OCI-LY1 (cell line): ENCODE results near the gene SAMD8.

Experiments
- EZH2 ChIP-seq: fragments of 200-600 bp; sonication (generic), shearing (Covaris generic); IDR thresholded peaks from 2 replicates; pipeline ENCODE4 v1.8.0; 2017; ENCODE audit warnings: borderline replicate concordance, mixed run types, mild to moderate bottlenecking, antibody characterized with exemption, low read length, moderate library complexity, mixed read lengths
- TF ChIP-seq, protein P1 (sequence below): fragments of 200-600 bp; sonication (generic), shearing (Covaris generic); IDR thresholded peaks from 2 replicates; pipeline ENCODE4 v1.5.1; 2017; ENCODE audit warnings: mild to moderate bottlenecking, antibody characterized with exemption, low read length, moderate library complexity, mixed read lengths

GRCh38 chr10:75203724-75204123 lies 92.3 kb downstream of the SAMD8 start:
- TF ChIP-seq, protein P1, sequence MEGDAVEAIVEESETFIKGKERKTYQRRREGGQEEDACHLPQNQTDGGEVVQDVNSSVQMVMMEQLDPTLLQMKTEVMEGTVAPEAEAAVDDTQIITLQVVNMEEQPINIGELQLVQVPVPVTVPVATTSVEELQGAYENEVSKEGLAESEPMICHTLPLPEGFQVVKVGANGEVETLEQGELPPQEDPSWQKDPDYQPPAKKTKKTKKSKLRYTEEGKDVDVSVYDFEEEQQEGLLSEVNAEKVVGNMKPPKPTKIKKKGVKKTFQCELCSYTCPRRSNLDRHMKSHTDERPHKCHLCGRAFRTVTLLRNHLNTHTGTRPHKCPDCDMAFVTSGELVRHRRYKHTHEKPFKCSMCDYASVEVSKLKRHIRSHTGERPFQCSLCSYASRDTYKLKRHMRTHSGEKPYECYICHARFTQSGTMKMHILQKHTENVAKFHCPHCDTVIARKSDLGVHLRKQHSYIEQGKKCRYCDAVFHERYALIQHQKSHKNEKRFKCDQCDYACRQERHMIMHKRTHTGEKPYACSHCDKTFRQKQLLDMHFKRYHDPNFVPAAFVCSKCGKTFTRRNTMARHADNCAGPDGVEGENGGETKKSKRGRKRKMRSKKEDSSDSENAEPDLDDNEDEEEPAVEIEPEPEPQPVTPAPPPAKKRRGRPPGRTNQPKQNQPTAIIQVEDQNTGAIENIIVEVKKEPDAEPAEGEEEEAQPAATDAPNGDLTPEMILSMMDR = no peak
- no peak for TF ChIP-seq EZH2
